Body of pancreas (tissue), 4 donors: ENCODE data around the gene LIPE. TPM values are rescaled to one million over a fixed set of nuclear protein-coding genes. Genes with fewer than 3 reads are reported as not detected.

Source experiments
- ATAC-seq: fragments of 150-250 bp; one replicate; pipeline ENCODE4 v1.9.1; 2016
- DNase-seq, 4 donors: peaks; one replicate each; pipeline ENCODE4 v3.0.0-alpha.2; 2019
- H3K27ac ChIP-seq, 4 donors: fragments of 200-600 bp; sonication (generic); 1 replicate in 3 of 4; 2 replicates in 1 of 4; pipeline versions ENCODE4 v1.5.1 to v1.6.1; 2016 to 2019; ENCODE audit warnings: mild to moderate bottlenecking in 1 of 4, mixed read lengths in 1 of 4, moderate library complexity in 1 of 4
- H3K27me3 ChIP-seq, 2 donors: fragments of 200-600 bp; sonication (generic); one replicate each; pipeline ENCODE4 v1.6.0; 2016; ENCODE audit warnings: mild to moderate bottlenecking in 1 of 2
- H3K36me3 ChIP-seq, 2 donors: fragments of 200-600 bp; sonication (generic); replicated peaks in 1 of 2; 2 replicates each; pipeline ENCODE4 v1.5.1; 2016; ENCODE audit warnings: low read depth in 2 of 2; ENCODE audit not compliant: insufficient read depth in 1 of 2
- H3K4me1 ChIP-seq: fragments of 200-600 bp; sonication (generic); one replicate; pipeline ENCODE4 v1.6.0; 2016
- H3K4me3 ChIP-seq, 2 donors: fragments of 200-600 bp; sonication (generic); 1 replicate in 1 of 2; 2 replicates in 1 of 2; pipeline ENCODE4 v1.5.1; 2016 to 2019
- H3K9me3 ChIP-seq, 3 donors: fragments of 200-600 bp; sonication (generic); 1 replicate in 2 of 3; 2 replicates in 1 of 3; pipeline ENCODE4 v1.5.1; 2016
- CTCF ChIP-seq, 7 experiments: fragments of 450-650 bp in 4 of 7; fragments of 200-600 bp in 3 of 7; sonication (generic) in 3 of 7; IDR thresholded peaks; one replicate each; pipeline ENCODE4 v1.5.1; 2016 to 2019; ENCODE audit warnings: antibody characterized with exemption in 7 of 7
- POLR2A ChIP-seq, 3 donors: fragments of 450-650 bp; IDR thresholded peaks; one replicate each; pipeline ENCODE4 v1.6.1; 2016; ENCODE audit warnings: antibody characterized with exemption in 3 of 3, mild to moderate bottlenecking in 2 of 3
- WGBS, 2 donors: methylation state at CpG; one replicate each; pipeline ENCODE4 v1.1.5; 2017; 5-methylcytosine and 5-hydroxymethylcytosine counted together
- intact Hi-C: fragments of 100-400 bp; cut with DNase I; formaldehyde crosslinking; loops from one replicate; pipeline ENCODE4 v1.15.1; 2023
- total RNA-seq, 2 donors: library from RNA; depleted of rRNA; stranded (reverse); fragments of >200 nt; gene quantifications; one replicate each; pipeline ENCODE4 v1.1.0, GENCODE V29; 2016

The LIPE gene
- total RNA-seq, 2 donors from 2014 or later = 8.3 to 357 TPM

GRCh38 chr19:42362891-42363440, 64.2 kb downstream of the LIPE start:
- Histone ChIP-seq H3K4me3 (no peak overlapping the region), H3K27me3 (no peaks in the 10 kb centered on the region), H3K27ac (no peak overlapping the region), H3K36me3 (no peaks in the 10 kb centered on the region), H3K4me1 (no peaks in the 10 kb centered on the region), H3K9me3 (no peaks in the 10 kb centered on the region)
- TF ChIP-seq CTCF (IDR thresholded peaks at IDR 0.05) = no peak
- no peak for TF ChIP-seq POLR2A (IDR thresholded peaks at IDR 0.05)
- no peak for ATAC-seq
- intact Hi-C loops = no loop called here
- DNase-seq = no peak
- 92 to 95% methylated on average over 12 to 13 of the region's 13 CpGs for WGBS, 2 donors

- TF ChIP-seq CTCF (IDR thresholded peaks at IDR 0.05) (no peak), POLR2A (IDR thresholded peaks at IDR 0.05) (no peak)
- no peak for ATAC-seq
- intact Hi-C loops = no loop called here
- no peaks in the 10 kb centered on the region for H3K4me1 ChIP-seq
- WGBS, 2 donors = 94 to 96% methylated on average over 8 to 14 of the region's 14 CpGs
- H3K27ac ChIP-seq = no peak overlapping the region
- no peak for DNase-seq
- no peak overlapping the region for H3K4me3 ChIP-seq
- no peaks in the 10 kb centered on the region for H3K27me3 ChIP-seq
- H3K9me3 ChIP-seq = no peaks in the 10 kb centered on the region
- H3K36me3 ChIP-seq = no peaks in the 10 kb centered on the region
Observed at GRCh38 chr19:42362342-42362741, 64.8 kb downstream of the LIPE start.

GRCh38 chr19:42361545-42361910, 65.7 kb downstream of the LIPE start:
- DNase-seq = no peak
- TF ChIP-seq CTCF (IDR thresholded peaks at IDR 0.05) (no peak), POLR2A (IDR thresholded peaks at IDR 0.05) (no peak)
- no peak overlapping the region for H3K4me3 ChIP-seq
- H3K9me3 ChIP-seq = no peaks in the 10 kb centered on the region
- no peak for ATAC-seq
- H3K4me1 ChIP-seq = no peaks in the 10 kb centered on the region
- intact Hi-C loops = no loop called here
- H3K27ac ChIP-seq = no peak overlapping the region
- WGBS, 2 donors = 89 to 95% methylated on average over 7 of the region's 7 CpGs
- no peaks in the 10 kb centered on the region for H3K36me3 ChIP-seq
- H3K27me3 ChIP-seq = no peaks in the 10 kb centered on the region

- no peak for DNase-seq
Observed at GRCh38 chr19:42360787-42361544, 66.2 kb downstream of the LIPE start.

More at GRCh38 chr19:42360787-42361544, 66.2 kb downstream of the LIPE start:
- no peaks in the 10 kb centered on the region for H3K36me3 ChIP-seq
- no peaks in the 10 kb centered on the region for H3K9me3 ChIP-seq
- H3K4me1 ChIP-seq = no peaks in the 10 kb centered on the region
- H3K27ac ChIP-seq = no peak overlapping the region
- H3K4me3 ChIP-seq = no peak overlapping the region
- WGBS, 2 donors = 89 to 94% methylated on average over 10 to 14 of the region's 16 CpGs
- no peak for ATAC-seq
- H3K27me3 ChIP-seq = no peaks in the 10 kb centered on the region
- intact Hi-C loops = no loop called here
- TF ChIP-seq CTCF (IDR thresholded peaks at IDR 0.05) = no peak
- no peak for TF ChIP-seq POLR2A (IDR thresholded peaks at IDR 0.05)
